GM12878 (cell line): Measurements from ENCODE around the gene CILP2. TPM values are rescaled to one million over a fixed set of nuclear protein-coding genes. Genes with fewer than 3 reads are reported as not detected.

ENCODE experiments used
- ATAC-seq: fragments of 200-7000 bp; cut with Tn5 transposase; 3 replicates; pipeline ENCODE4 v1.9.1; 2020; ENCODE audit warnings: mild to moderate bottlenecking, moderate library complexity
- BruUV-seq: library from RNA; stranded (reverse); fragments of 400-500 nt; replicated peaks from 2 replicates; lab custom pipeline; 2021; lab: Mats Ljungman, UMichigan
- CTCF ChIA-PET: fragments of 300-600 bp; sonication (Branson Sonifier 250); formaldehyde crosslinking; extraction: SDS; loops from one replicate; lab custom pipeline; 2021; ENCODE audit warnings: inconsistent platforms; lab: Yijun Ruan, JAX
- POLR2A ChIA-PET: fragments of 350-600 bp; formaldehyde crosslinking; extraction: SDS; loops from one replicate; lab custom pipeline; 2021; ENCODE audit warnings: inconsistent platforms; lab: Charles Lee
- RAD21 ChIA-PET: fragments of 300-600 bp; sonication (Branson Sonifier 250); formaldehyde crosslinking; loops from one replicate; lab custom pipeline; 2023; ENCODE audit warnings: antibody characterized with exemption; ENCODE audit not compliant: unreplicated experiment; lab: Charles Lee
- SMC1A ChIA-PET: fragments of 300-600 bp; sonication (Branson Sonifier 250); formaldehyde crosslinking; loops from one replicate; lab custom pipeline; 2023; ENCODE audit not compliant: unreplicated experiment, uncharacterized antibody; lab: Charles Lee
- DNase-seq: peaks from one replicate; pipeline ENCODE4 v3.0.0-alpha.2; 2011; ENCODE audit warnings: low read depth, low spot score
- FAIRE-seq: peaks from 3 replicates; lab custom pipeline; 2011; peaks lifted over from hg19 to GRCh38; lab: Jason Lieb, UNC
- H2AFZ ChIP-seq: 2 replicates; pipeline ENCODE4 v1.6.0; 2011; ENCODE audit warnings: low read depth, low read length, control low read depth; ENCODE audit not compliant: control insufficient read depth
- H3K27ac ChIP-seq: 2 replicates; pipeline ENCODE4 v1.5.1; 2011; ENCODE audit warnings: control low read depth; ENCODE audit not compliant: control insufficient read depth, insufficient read depth
- H3K27me3 ChIP-seq, 2 experiments: replicated peaks in 1 of 2; 2 replicates each; pipeline versions ENCODE4 v1.6.0 to v1.6.1; 2011; ENCODE audit warnings: low read length in 1 of 2; ENCODE audit not compliant: control insufficient read depth in 2 of 2, insufficient read depth in 2 of 2
- H3K36me3 ChIP-seq, 2 experiments: 2 replicates each; pipeline ENCODE4 v1.5.1; 2011; ENCODE audit warnings: low read length in 1 of 2; ENCODE audit not compliant: control insufficient read depth in 2 of 2, insufficient read depth in 2 of 2
- H3K4me1 ChIP-seq: 2 replicates; pipeline ENCODE4 v1.6.1; 2011; ENCODE audit warnings: mild to moderate bottlenecking, low read length, moderate library complexity, mixed read lengths; ENCODE audit not compliant: control insufficient read depth, insufficient read depth
- H3K4me2 ChIP-seq: 2 replicates; pipeline ENCODE4 v1.6.0; 2011; ENCODE audit warnings: control low read depth; ENCODE audit not compliant: control insufficient read depth, insufficient read depth
- H3K4me3 ChIP-seq: fragments of 200-600 bp; sonication (generic); 2 replicates; pipeline ENCODE4 v1.5.1; 2016
- H3K79me2 ChIP-seq: 2 replicates; pipeline ENCODE4 v1.6.0; 2011; ENCODE audit warnings: low read length; ENCODE audit not compliant: control insufficient read depth, insufficient read depth
- H3K9ac ChIP-seq: 2 replicates; pipeline ENCODE4 v1.8.0; 2011; ENCODE audit warnings: low read length, control low read depth, mixed read lengths; ENCODE audit not compliant: control insufficient read depth, insufficient read depth
- H3K9me3 ChIP-seq: replicated peaks from 3 replicates; pipeline ENCODE4 v1.5.1; 2011; ENCODE audit warnings: mild to moderate bottlenecking, low read length; ENCODE audit not compliant: control insufficient read depth, insufficient read depth
- H4K20me1 ChIP-seq: 2 replicates; pipeline ENCODE4 v1.6.0; 2011; ENCODE audit not compliant: control insufficient read depth, insufficient read depth
- HDAC2 ChIP-seq: fragments of 200-600 bp; sonication (generic); IDR thresholded peaks from 2 replicates; pipeline ENCODE4 v1.6.1; 2017
- IRF4 ChIP-seq: IDR thresholded peaks from 2 replicates; pipeline ENCODE4 v1.6.1; 2011; ENCODE audit warnings: low read depth, low read length
- MTA3 ChIP-seq: IDR thresholded peaks from 2 replicates; pipeline ENCODE4 v1.6.1; 2012; ENCODE audit warnings: low read length, inconsistent platforms, borderline replicate concordance
- NR2F1 ChIP-seq: fragments of 450-650 bp; conservative IDR thresholded peaks from 2 replicates; pipeline ENCODE4 v1.6.1; 2017; ENCODE audit warnings: mild to moderate bottlenecking
- NRF1 ChIP-seq: conservative IDR thresholded peaks from 2 replicates; pipeline ENCODE4 v1.6.1; 2011; ENCODE audit warnings: mild to moderate bottlenecking, low read depth, low read length, improper control_type of control experiment
- PAX5 ChIP-seq: IDR thresholded peaks from 2 replicates; pipeline ENCODE4 v1.6.1; 2011; ENCODE audit warnings: low read depth, low read length, borderline replicate concordance
- POLR2AphosphoS2 ChIP-seq: IDR thresholded peaks from 2 replicates; pipeline ENCODE4 v1.6.1; 2011; ENCODE audit warnings: low read depth, mild to moderate bottlenecking, low read length, improper control_type of control experiment, moderate library complexity
- RBBP5 ChIP-seq: fragments of 200-600 bp; sonication (generic); conservative IDR thresholded peaks from 2 replicates; pipeline ENCODE4 v1.6.1; 2016
- SUPT20H ChIP-seq: IDR thresholded peaks from 2 replicates; pipeline ENCODE4 v1.6.1; 2011; ENCODE audit warnings: low read depth, mild to moderate bottlenecking, low read length, moderate library complexity, borderline replicate concordance; ENCODE audit not compliant: control insufficient read depth
- WRNIP1 ChIP-seq: IDR thresholded peaks from 2 replicates; pipeline ENCODE4 v1.6.1; 2011; ENCODE audit warnings: low read depth, low read length, improper control_type of control experiment, borderline replicate concordance
- ZNF622 ChIP-seq: fragments of 450-650 bp; IDR thresholded peaks from 2 replicates; pipeline ENCODE4 v1.6.1; 2017; ENCODE audit warnings: mild to moderate bottlenecking, inconsistent platforms
- WGBS: methylation state at CpG from one replicate; pipeline ENCODE4 v1.1.6; 2016; ENCODE audit warnings: low lambda C conversion rate; ENCODE audit not compliant: insufficient replicate concordance, insufficient coverage; ENCODE audit errors: missing lambda C conversion rate; 5-methylcytosine and 5-hydroxymethylcytosine counted together
- in situ Hi-C: fragments of 300-500 bp; cut with MboI; formaldehyde crosslinking; loops from 9 replicates; pipeline ENCODE4 v1.14.3; 2018; ENCODE audit warnings: mixed read lengths
- intact Hi-C: fragments of 100-400 bp; cut with micrococcal nuclease; formaldehyde crosslinking; loops from one replicate; pipeline ENCODE4 v1.14.2; 2022; ENCODE audit not compliant: unreplicated experiment
- polyA plus RNA-seq, 11 experiments: library from polyadenylated mRNA; depleted of rRNA in 4 of 11; unstranded in 6 of 11; stranded (reverse) in 5 of 11; fragments of >200 nt; fragmentation: Nextera tagmentation in 4 of 11; fragmentation: Illumina TruSeq in 1 of 11; extraction: Ambion mirVana in 4 of 11; extraction: Trizol in 1 of 11; gene quantifications; 1 replicate in 1 of 11; 2 replicates in 10 of 11; pipeline versions ENCODE4 v1.2.1 to v1.2.3, GENCODE V29; 2011 to 2016; ENCODE audit warnings: inconsistent platforms in 2 of 11, missing spikeins in 2 of 11, low read depth in 1 of 11
- total RNA-seq, 4 experiments: library from RNA; depleted of rRNA in 3 of 4; stranded (reverse); fragments of >200 nt in 3 of 4; fragmentation: Illumina TruSeq in 1 of 4; extraction: Trizol in 1 of 4; gene quantifications; 2 replicates each; pipeline versions ENCODE4 v1.2.1 to v1.2.3, GENCODE V29; 2013 to 2021
- TF ChIP-seq, protein P1 (sequence below): IDR thresholded peaks from 2 replicates; pipeline ENCODE4 v1.6.1; 2012; ENCODE audit warnings: mild to moderate bottlenecking, low read depth, low read length
- TF ChIP-seq, protein P2 (sequence below): IDR thresholded peaks from 2 replicates; pipeline ENCODE4 v1.6.1; 2011; ENCODE audit warnings: mild to moderate bottlenecking, low read depth, low read length, moderate library complexity; ENCODE audit not compliant: insufficient replicate concordance
- TF ChIP-seq, protein P3 (sequence below), 3 experiments: IDR thresholded peaks in 2 of 3; conservative IDR thresholded peaks in 1 of 3; 2 replicates each; pipeline ENCODE4 v1.5.1; 2011; ENCODE audit warnings: low read depth in 3 of 3, low read length in 3 of 3, mild to moderate bottlenecking in 3 of 3, control low read depth in 2 of 3, moderate library complexity in 2 of 3, inconsistent platforms in 1 of 3, mixed read lengths in 1 of 3; ENCODE audit not compliant: control insufficient read depth in 2 of 3, insufficient read depth in 1 of 3; ENCODE audit errors: extremely low read depth in 1 of 3

The CILP2 gene
- total and polyA plus RNA-seq, 10 of the 15 experiments (the other 5 are each of a cell fraction or from before 2014, with no cell fraction given) = 0.05 to 0.08 (median 0.06) TPM; not detected in 6

DNA sequence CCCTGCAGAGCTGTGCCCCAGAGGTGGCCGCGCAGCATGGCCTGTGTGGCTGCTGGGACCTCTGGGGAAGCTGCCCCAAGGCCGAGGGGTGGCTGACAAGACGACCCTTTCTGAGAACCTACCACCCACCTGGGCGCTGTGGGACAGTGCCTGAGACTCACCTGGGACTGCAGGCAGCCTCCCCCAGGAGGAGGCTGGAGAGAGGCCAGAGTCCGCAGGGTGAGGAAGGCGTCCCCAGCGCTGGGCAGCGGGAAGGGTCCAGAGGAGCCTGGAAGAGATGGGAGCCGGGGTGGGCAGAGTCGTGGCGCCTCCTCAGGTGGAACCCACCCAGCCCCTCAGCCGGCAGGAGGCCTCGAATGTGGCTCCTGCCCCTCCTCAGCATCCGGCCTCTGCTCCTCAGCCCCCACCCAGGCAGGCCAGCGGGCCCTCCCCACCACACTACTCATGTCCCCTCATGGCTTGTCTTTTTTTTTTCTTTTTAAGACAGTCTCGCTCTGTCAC lies 25.3 kb downstream of the CILP2 start:
- Histone ChIP-seq H3K4me2 (no peak overlapping the region), H2AFZ (no peak overlapping the region), H3K4me1 (no peaks in the 10 kb centered on the region), H4K20me1 (no peaks in the 10 kb centered on the region), H3K9me3 (no peaks in the 10 kb centered on the region), H3K4me3 (no peak overlapping the region), H3K27ac (no peak overlapping the region), H3K36me3 (peaks cover 0 to 6% of the 10 kb centered on the region in 2 experiments; a peak in 3 of 4 replicates)
- ChIA-PET SMC1A (no interaction called here), RAD21 (no interaction called here), POLR2A (no interaction called here), CTCF (no interaction called here)
- FAIRE-seq (no peak), ATAC-seq (no peak), DNase-seq (no peak)
- BruUV-seq = no TSS peak
- intact Hi-C loops = no loop called here
- WGBS = 83% methylated on average over 15 of the region's 17 CpGs
- TF ChIP-seq PAX5 = no peak
- no peak for TF ChIP-seq POLR2AphosphoS2
- no peak for TF ChIP-seq SUPT20H
- no peak for TF ChIP-seq NR2F1
- no peak for TF ChIP-seq RBBP5
- no peak for TF ChIP-seq ZNF622
- TF ChIP-seq, protein P1, sequence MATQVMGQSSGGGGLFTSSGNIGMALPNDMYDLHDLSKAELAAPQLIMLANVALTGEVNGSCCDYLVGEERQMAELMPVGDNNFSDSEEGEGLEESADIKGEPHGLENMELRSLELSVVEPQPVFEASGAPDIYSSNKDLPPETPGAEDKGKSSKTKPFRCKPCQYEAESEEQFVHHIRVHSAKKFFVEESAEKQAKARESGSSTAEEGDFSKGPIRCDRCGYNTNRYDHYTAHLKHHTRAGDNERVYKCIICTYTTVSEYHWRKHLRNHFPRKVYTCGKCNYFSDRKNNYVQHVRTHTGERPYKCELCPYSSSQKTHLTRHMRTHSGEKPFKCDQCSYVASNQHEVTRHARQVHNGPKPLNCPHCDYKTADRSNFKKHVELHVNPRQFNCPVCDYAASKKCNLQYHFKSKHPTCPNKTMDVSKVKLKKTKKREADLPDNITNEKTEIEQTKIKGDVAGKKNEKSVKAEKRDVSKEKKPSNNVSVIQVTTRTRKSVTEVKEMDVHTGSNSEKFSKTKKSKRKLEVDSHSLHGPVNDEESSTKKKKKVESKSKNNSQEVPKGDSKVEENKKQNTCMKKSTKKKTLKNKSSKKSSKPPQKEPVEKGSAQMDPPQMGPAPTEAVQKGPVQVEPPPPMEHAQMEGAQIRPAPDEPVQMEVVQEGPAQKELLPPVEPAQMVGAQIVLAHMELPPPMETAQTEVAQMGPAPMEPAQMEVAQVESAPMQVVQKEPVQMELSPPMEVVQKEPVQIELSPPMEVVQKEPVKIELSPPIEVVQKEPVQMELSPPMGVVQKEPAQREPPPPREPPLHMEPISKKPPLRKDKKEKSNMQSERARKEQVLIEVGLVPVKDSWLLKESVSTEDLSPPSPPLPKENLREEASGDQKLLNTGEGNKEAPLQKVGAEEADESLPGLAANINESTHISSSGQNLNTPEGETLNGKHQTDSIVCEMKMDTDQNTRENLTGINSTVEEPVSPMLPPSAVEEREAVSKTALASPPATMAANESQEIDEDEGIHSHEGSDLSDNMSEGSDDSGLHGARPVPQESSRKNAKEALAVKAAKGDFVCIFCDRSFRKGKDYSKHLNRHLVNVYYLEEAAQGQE = no peak
- TF ChIP-seq, protein P2, sequence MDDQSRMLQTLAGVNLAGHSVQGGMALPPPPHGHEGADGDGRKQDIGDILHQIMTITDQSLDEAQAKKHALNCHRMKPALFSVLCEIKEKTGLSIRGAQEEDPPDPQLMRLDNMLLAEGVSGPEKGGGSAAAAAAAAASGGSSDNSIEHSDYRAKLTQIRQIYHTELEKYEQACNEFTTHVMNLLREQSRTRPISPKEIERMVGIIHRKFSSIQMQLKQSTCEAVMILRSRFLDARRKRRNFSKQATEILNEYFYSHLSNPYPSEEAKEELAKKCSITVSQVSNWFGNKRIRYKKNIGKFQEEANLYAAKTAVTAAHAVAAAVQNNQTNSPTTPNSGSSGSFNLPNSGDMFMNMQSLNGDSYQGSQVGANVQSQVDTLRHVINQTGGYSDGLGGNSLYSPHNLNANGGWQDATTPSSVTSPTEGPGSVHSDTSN = no peak
- TF ChIP-seq HDAC2 = no peak
- TF ChIP-seq, protein P3, sequence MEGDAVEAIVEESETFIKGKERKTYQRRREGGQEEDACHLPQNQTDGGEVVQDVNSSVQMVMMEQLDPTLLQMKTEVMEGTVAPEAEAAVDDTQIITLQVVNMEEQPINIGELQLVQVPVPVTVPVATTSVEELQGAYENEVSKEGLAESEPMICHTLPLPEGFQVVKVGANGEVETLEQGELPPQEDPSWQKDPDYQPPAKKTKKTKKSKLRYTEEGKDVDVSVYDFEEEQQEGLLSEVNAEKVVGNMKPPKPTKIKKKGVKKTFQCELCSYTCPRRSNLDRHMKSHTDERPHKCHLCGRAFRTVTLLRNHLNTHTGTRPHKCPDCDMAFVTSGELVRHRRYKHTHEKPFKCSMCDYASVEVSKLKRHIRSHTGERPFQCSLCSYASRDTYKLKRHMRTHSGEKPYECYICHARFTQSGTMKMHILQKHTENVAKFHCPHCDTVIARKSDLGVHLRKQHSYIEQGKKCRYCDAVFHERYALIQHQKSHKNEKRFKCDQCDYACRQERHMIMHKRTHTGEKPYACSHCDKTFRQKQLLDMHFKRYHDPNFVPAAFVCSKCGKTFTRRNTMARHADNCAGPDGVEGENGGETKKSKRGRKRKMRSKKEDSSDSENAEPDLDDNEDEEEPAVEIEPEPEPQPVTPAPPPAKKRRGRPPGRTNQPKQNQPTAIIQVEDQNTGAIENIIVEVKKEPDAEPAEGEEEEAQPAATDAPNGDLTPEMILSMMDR (IDR thresholded peaks at IDR 0.05 in 2 of 3, conservative IDR thresholded peaks at IDR 0.05 in 1 of 3; ENCODE audit: control insufficient read depth in 2 of 3, extremely low read depth in 1 of 3, insufficient read depth in 1 of 3, low read depth in 3 of 3, low read length in 3 of 3) = no peak
- no peak for TF ChIP-seq WRNIP1
- TF ChIP-seq MTA3 = no peak
- TF ChIP-seq IRF4 = no peak
- no peak for TF ChIP-seq NRF1
- TF ChIP-seq, all 136 proteins: peak for 0
- in situ Hi-C loops = no loop called here
- no peaks in the 10 kb centered on the region for H3K27me3 ChIP-seq
- H3K9ac ChIP-seq = no peak overlapping the region
- H3K79me2 ChIP-seq = no peaks in the 10 kb centered on the region
